ENCODE measurements around the gene PEX11B. TPM values are rescaled to one million over a fixed set of nuclear protein-coding genes. Genes with fewer than 3 reads are reported as not detected.

The PEX11B gene
- total RNA-seq, 4 donors from 2014 or later = 30.6 to 42.1 (median 37.3) TPM

- no peaks in the 10 kb centered on the region for H3K9me3 ChIP-seq
- peak in 5 of 6 experiments; percentile 4 to 32 (median 13) for TF ChIP-seq CTCF (IDR thresholded peaks at IDR 0.05)
- peak in 1 of 2 donors; percentile 82 for TF ChIP-seq POLR2A (IDR thresholded peaks at IDR 0.05)
- H3K27me3 ChIP-seq = no peaks in the 10 kb centered on the region
- peaks cover 29 to 46% of the 10 kb centered on the region in 2 donors for H3K4me1 ChIP-seq
- whole genome bisulfite sequencing, 2 donors = 0% methylated on average over 5 to 28 of the region's 44 CpGs
- intact Hi-C loops (cut with DNase I) = loop anchor here (10.0 kb wide), 1 partner anchor 54 kb away; no protein-coding TSS in a partner anchor
- peak overlapping the region; percentile 78 to 84 (median 82) for H3K27ac ChIP-seq
- peak overlapping the region; percentile 49 to 73 (median 61) for H3K4me3 ChIP-seq (replicated peaks in 1 of 3)
- H3K36me3 ChIP-seq = no peaks in the 10 kb centered on the region
- peak; percentile 81 to 82 for DNase-seq
These were observed 42.1 kb upstream of the PEX11B start for GRCh38 chr1:145960468-145961108.

GRCh38 chr1:145959957-145960467 lies 41.5 kb upstream of the PEX11B start:
- Histone ChIP-seq H3K4me3 (replicated peaks in 1 of 3) (peak overlapping the region in 2 of 3 donors; percentile 61 to 73), H3K27me3 (no peaks in the 10 kb centered on the region), H3K4me1 (peaks cover 35 to 43% of the 10 kb centered on the region in 2 donors), H3K27ac (peak overlapping the region; percentile 78 to 84 (median 82)), H3K9me3 (no peaks in the 10 kb centered on the region), H3K36me3 (no peaks in the 10 kb centered on the region)
- TF ChIP-seq POLR2A (IDR thresholded peaks at IDR 0.05) (no peak), CTCF (IDR thresholded peaks at IDR 0.05) (no peak)
- WGBS, 2 donors = 9 to 24% methylated on average over 6 to 8 of the region's 12 CpGs
- no peak for DNase-seq
- intact Hi-C loops (cut with DNase I) = loop anchor here (5.0 to 10.0 kb wide), 2 partner anchors 43 to 55 kb away; partner anchors contain the start of gene PEX11B

GRCh38 chr1:145959333-145959732 lies 40.8 kb upstream of the PEX11B start:
- Histone ChIP-seq H3K36me3 (no peaks in the 10 kb centered on the region), H3K9me3 (no peaks in the 10 kb centered on the region), H3K4me3 (replicated peaks in 1 of 3) (no peak overlapping the region), H3K27ac (peak overlapping the region in 1 of 3 donors; percentile 84), H3K27me3 (no peaks in the 10 kb centered on the region), H3K4me1 (peaks cover 36 to 41% of the 10 kb centered on the region in 2 donors)
- intact Hi-C loops (cut with DNase I) = loop anchor here (5.0 kb wide), 1 partner anchor 42 kb away; the partner anchor contains the start of gene PEX11B
- TF ChIP-seq CTCF (IDR thresholded peaks at IDR 0.05) = no peak
- TF ChIP-seq POLR2A (IDR thresholded peaks at IDR 0.05) = no peak
- DNase-seq = no peak

GRCh38 chr1:145958734-145959133 lies 40.2 kb upstream of the PEX11B start:
- Histone ChIP-seq H3K9me3 (no peaks in the 10 kb centered on the region), H3K4me1 (peaks cover 31 to 38% of the 10 kb centered on the region in 2 donors), H3K27me3 (no peaks in the 10 kb centered on the region), H3K27ac (peak overlapping the region in 1 of 3 donors; percentile 90), H3K36me3 (no peaks in the 10 kb centered on the region), H3K4me3 (replicated peaks in 1 of 3) (no peak overlapping the region)
- no peak for TF ChIP-seq POLR2A (IDR thresholded peaks at IDR 0.05)
- no peak for TF ChIP-seq CTCF (IDR thresholded peaks at IDR 0.05)
- no peak for DNase-seq
- intact Hi-C loops (cut with DNase I) = loop anchor here (5.0 kb wide), 1 partner anchor 41 kb away; the partner anchor contains the start of gene PEX11B
